Right lobe of liver (tissue), 4 donors: ENCODE measurements around the gene ADAMTSL5.

ENCODE experiments used
- CTCF ChIP-seq, 4 donors: fragments of 200-600 bp in 3 of 4; fragments of 450-650 bp in 1 of 4; IDR thresholded peaks; one replicate each; pipeline versions ENCODE4 v1.5.1 to v1.8.0; 2016 to 2022; ENCODE audit warnings: antibody characterized with exemption in 4 of 4, mild to moderate bottlenecking in 2 of 4
- POLR2A ChIP-seq: fragments of 450-650 bp; IDR thresholded peaks from one replicate; pipeline ENCODE4 v1.6.1; 2017; ENCODE audit warnings: antibody characterized with exemption, mild to moderate bottlenecking
- donor health status: DM: no; HTN: no; CAD: no.
- donor health status: DM: no; HTN: no; CAD: no.
- donor health status: DM: no; HTN: yes; CAD: no.

DNA sequence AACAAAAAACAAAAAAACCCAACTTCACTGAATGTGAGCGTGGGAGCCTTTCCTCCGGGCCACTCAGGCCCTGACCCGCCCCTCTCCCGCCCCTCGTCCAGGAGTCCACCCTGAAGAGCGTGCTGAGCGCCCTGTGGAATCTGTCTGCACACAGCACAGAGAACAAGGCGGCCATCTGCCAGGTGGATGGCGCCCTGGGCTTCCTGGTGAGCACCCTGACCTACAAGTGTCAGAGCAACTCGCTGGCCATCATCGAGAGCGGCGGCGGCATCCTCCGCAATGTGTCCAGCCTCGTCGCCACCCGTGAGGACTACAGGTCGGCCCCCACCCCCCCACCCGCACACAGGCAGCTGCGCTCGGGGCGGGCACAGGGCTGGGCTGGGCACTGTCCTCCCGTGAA is 51.0 kb downstream of the ADAMTSL5 start:
- TF ChIP-seq CTCF (IDR thresholded peaks at IDR 0.05) (no peak), POLR2A (no peak)
